GM12801 (cell line): Measurements from ENCODE around the gene TTC21B.

Experiments
- CTCF ChIP-seq: IDR thresholded peaks from one replicate; pipeline ENCODE4 v1.5.1; 2011; ENCODE audit warnings: control low read depth; ENCODE audit not compliant: insufficient read length; ENCODE audit errors: extremely low read depth

Gene TTC21B

GRCh38 chr2:165897074-165897473 is 56.5 kb downstream of the TTC21B start:
- no peak for TF ChIP-seq CTCF

GRCh38 chr2:165895974-165896373 is 57.6 kb downstream of the TTC21B start:
- no peak for TF ChIP-seq CTCF

GRCh38 chr2:165893556-165893955 is 60.0 kb downstream of the TTC21B start:
- TF ChIP-seq CTCF: no peak

GRCh38 chr2:165892526-165892925 is 61.0 kb downstream of the TTC21B start:
- no peak for TF ChIP-seq CTCF

GRCh38 chr2:165891943-165892342 is 61.6 kb downstream of the TTC21B start:
- no peak for TF ChIP-seq CTCF

GRCh38 chr2:165891345-165891744 is 62.2 kb downstream of the TTC21B start:
- no peak for TF ChIP-seq CTCF

- TF ChIP-seq CTCF: no peak
These were observed 63.8 kb downstream of the TTC21B start for GRCh38 chr2:165889798-165890197.

GRCh38 chr2:165889158-165889557 is 64.4 kb downstream of the TTC21B start:
- no peak for TF ChIP-seq CTCF
